ENCODE data around the gene GJC2. TPM values are rescaled to one million over a fixed set of nuclear protein-coding genes. Genes with fewer than 3 reads are reported as not detected.

GJC2 gene
- total RNA-seq, 1 experiment from 2014 or later, result 0.76 TPM

GRCh38 chr1:228163007-228163753, 13.4 kb downstream of the GJC2 start:
- ChIA-PET POLR2A (no interaction called here), RAD21 (ENCODE audit: low non-redundant PET in 1 of 2, low total read pairs in 2 of 2, uncharacterized antibody in 2 of 2, unreplicated experiment in 2 of 2) (no interaction called here), CTCF (interaction anchor here (2.5 kb wide), 1 partner anchor 32 kb away, joined by 15 read pairs; no protein-coding TSS in a partner anchor)
- H3K4me2 ChIP-seq (ENCODE audit: low read length), result no peak overlapping the region
- no peaks in the 10 kb centered on the region for H3K9me3 ChIP-seq (ENCODE audit: control insufficient read depth in 1 of 2, insufficient read depth in 1 of 2, low read depth in 1 of 2, low read length in 2 of 2)
- ATAC-seq (no peak), DNase-seq (ENCODE audit: low read depth, low spot score) (no peak)
- no peaks in the 10 kb centered on the region for H3K9me2 ChIP-seq (ENCODE audit: insufficient read depth)
- H3K27me3 ChIP-seq (ENCODE audit: insufficient read depth, low read length), result no peaks in the 10 kb centered on the region
- TF ChIP-seq CEBPB (IDR thresholded peaks at IDR 0.05; ENCODE audit: low read depth), result no peak
- TF ChIP-seq, protein P1, sequence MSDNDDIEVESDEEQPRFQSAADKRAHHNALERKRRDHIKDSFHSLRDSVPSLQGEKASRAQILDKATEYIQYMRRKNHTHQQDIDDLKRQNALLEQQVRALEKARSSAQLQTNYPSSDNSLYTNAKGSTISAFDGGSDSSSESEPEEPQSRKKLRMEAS (IDR thresholded peaks at IDR 0.05), result no peak
- no peak for TF ChIP-seq POLR2AphosphoS5 (IDR thresholded peaks at IDR 0.05; ENCODE audit: low read depth, low read length)
- no peak overlapping the region for H3K4me3 ChIP-seq (replicated peaks in 1 of 2; ENCODE audit: low read depth in 1 of 2, low read length in 2 of 2)
- peaks cover 10 to 39% of the 10 kb centered on the region in 2 experiments for H3K4me1 ChIP-seq (ENCODE audit: control insufficient read depth in 1 of 2, insufficient read depth in 2 of 2, low read length in 2 of 2)
- H2AFZ ChIP-seq (ENCODE audit: low read depth, low read length, poor library complexity, severe bottlenecking), result no peak overlapping the region
- no TSS peak for BruUV-seq (replicated peaks)
- H3K36me3 ChIP-seq (ENCODE audit: control insufficient read depth in 1 of 2, insufficient read depth in 2 of 2, low read length in 2 of 2), result no peaks in the 10 kb centered on the region
- peak overlapping the region; percentile 16; the same call in 1 of the 2 replicates for H3K27ac ChIP-seq (ENCODE audit: low read depth, low read length)
- intact Hi-C loops (cut with micrococcal nuclease), result no loop called here
- H3K79me2 ChIP-seq (ENCODE audit: insufficient read depth, low read length), result peaks cover 17% of the 10 kb centered on the region
- H3K9ac ChIP-seq (ENCODE audit: low read length), result peak overlapping the region; percentile 11; the same call in 1 of the 2 replicates
- no peaks in the 10 kb centered on the region for H4K20me1 ChIP-seq (ENCODE audit: insufficient read depth)

GRCh38 chr1:228163776-228164519, 14.2 kb downstream of the GJC2 start:
- Histone ChIP-seq H3K9ac (ENCODE audit: low read length) (no peak overlapping the region), H3K27ac (ENCODE audit: low read depth, low read length) (no peak overlapping the region), H3K9me3 (ENCODE audit: control insufficient read depth in 1 of 2, insufficient read depth in 1 of 2, low read depth in 1 of 2, low read length in 2 of 2) (no peaks in the 10 kb centered on the region), H3K4me1 (ENCODE audit: control insufficient read depth in 1 of 2, insufficient read depth in 2 of 2, low read length in 2 of 2) (peaks cover 10 to 39% of the 10 kb centered on the region in 2 experiments), H3K27me3 (ENCODE audit: insufficient read depth, low read length) (no peaks in the 10 kb centered on the region), H3K9me2 (ENCODE audit: insufficient read depth) (no peaks in the 10 kb centered on the region), H3K79me2 (ENCODE audit: insufficient read depth, low read length) (peaks cover 23% of the 10 kb centered on the region), H4K20me1 (ENCODE audit: insufficient read depth) (no peaks in the 10 kb centered on the region), H3K4me3 (replicated peaks in 1 of 2; ENCODE audit: low read depth in 1 of 2, low read length in 2 of 2) (no peak overlapping the region), H3K4me2 (ENCODE audit: low read length) (peak overlapping the region; percentile 98), H2AFZ (ENCODE audit: low read depth, low read length, poor library complexity, severe bottlenecking) (no peak overlapping the region), H3K36me3 (ENCODE audit: control insufficient read depth in 1 of 2, insufficient read depth in 2 of 2, low read length in 2 of 2) (no peaks in the 10 kb centered on the region)
- intact Hi-C loops (cut with micrococcal nuclease), result no loop called here
- DNase-seq (ENCODE audit: low read depth, low spot score) (no peak), ATAC-seq (no peak)
- no peak for TF ChIP-seq JUND (IDR thresholded peaks at IDR 0.05)
- no peak for TF ChIP-seq CEBPB (IDR thresholded peaks at IDR 0.05; ENCODE audit: low read depth)
- BruUV-seq (replicated peaks), result no TSS peak
- ChIA-PET CTCF (interaction anchor here (2.5 kb wide), 1 partner anchor 33 kb away, joined by 15 read pairs; no protein-coding TSS in a partner anchor), RAD21 (ENCODE audit: low non-redundant PET in 1 of 2, low total read pairs in 2 of 2, uncharacterized antibody in 2 of 2, unreplicated experiment in 2 of 2) (no interaction called here), POLR2A (no interaction called here)

All from HCT116 (cell line).